Stimulated activated CD4-positive, alpha-beta T cell treated with anti-CD3 and anti-CD28 coated beads, Interleukin-2, amount 100 ng/mL, for 48 hours (primary cell): Measurements from ENCODE around the gene RNASE8.

Source experiments
- DNase-seq, 2 donors: peaks; one replicate each; pipeline ENCODE4 v3.0.0-alpha.2; 2020

The RNASE8 gene

GRCh38 chr14:21074398-21075272 lies 17.0 kb downstream of the RNASE8 start:
- no peak for DNase-seq

GRCh38 chr14:21075719-21076437 lies 18.3 kb downstream of the RNASE8 start:
- no peak for DNase-seq

GRCh38 chr14:21077672-21078071 lies 20.1 kb downstream of the RNASE8 start:
- DNase-seq = no peak

GRCh38 chr14:21078287-21078686 lies 20.7 kb downstream of the RNASE8 start:
- no peak for DNase-seq

GRCh38 chr14:21078726-21079125 lies 21.1 kb downstream of the RNASE8 start:
- no peak for DNase-seq

- DNase-seq = no peak
These were observed 24.0 kb downstream of the RNASE8 start for GRCh38 chr14:21081521-21082142.

- no peak for DNase-seq
These were observed 26.1 kb downstream of the RNASE8 start for GRCh38 chr14:21083565-21084325.

GRCh38 chr14:21084396-21084795 lies 26.8 kb downstream of the RNASE8 start:
- DNase-seq = no peak

GRCh38 chr14:21084998-21085853 lies 27.6 kb downstream of the RNASE8 start:
- no peak for DNase-seq

GRCh38 chr14:21086908-21087293 lies 29.3 kb downstream of the RNASE8 start:
- DNase-seq = no peak

GRCh38 chr14:21087294-21088091 lies 29.9 kb downstream of the RNASE8 start:
- no peak for DNase-seq

- DNase-seq = no peak
These were observed 31.1 kb downstream of the RNASE8 start for GRCh38 chr14:21088687-21089086.

GRCh38 chr14:21089271-21089670 lies 31.6 kb downstream of the RNASE8 start:
- no peak for DNase-seq

GRCh38 chr14:21089877-21090193 lies 32.2 kb downstream of the RNASE8 start:
- no peak for DNase-seq

- no peak for DNase-seq
These were observed 32.7 kb downstream of the RNASE8 start for GRCh38 chr14:21090194-21090939.

- no peak for DNase-seq
These were observed 33.5 kb downstream of the RNASE8 start for GRCh38 chr14:21090940-21091663.

- no peak for DNase-seq
These were observed 34.2 kb downstream of the RNASE8 start for GRCh38 chr14:21091821-21092272.

- peak; percentile 97 to 98 for DNase-seq
These were observed 34.8 kb downstream of the RNASE8 start for GRCh38 chr14:21092273-21093011.

GRCh38 chr14:21093018-21093417 lies 35.4 kb downstream of the RNASE8 start:
- DNase-seq = no peak
